HepG2 (cell line): Measurements from ENCODE around the gene PRDX2. TPM values are rescaled to one million over a fixed set of nuclear protein-coding genes. Genes with fewer than 3 reads are reported as not detected.

Experiments
- ATM ChIP-seq: fragments of 450-650 bp; IDR thresholded peaks from 2 replicates; pipeline ENCODE4 v1.7.1; 2017; ENCODE audit warnings: mild to moderate bottlenecking, borderline replicate concordance
- FOXK1 ChIP-seq: sonication (generic); formaldehyde crosslinking; IDR thresholded peaks from 2 replicates; pipeline ENCODE4 v1.4.0; 2020; ENCODE audit warnings: low read depth, missing genetic modification reagents, borderline replicate concordance
- KIAA2018 ChIP-seq: sonication (generic); formaldehyde crosslinking; IDR thresholded peaks from 2 replicates; pipeline ENCODE4 v1.5.0; 2020; ENCODE audit warnings: mild to moderate bottlenecking, missing genetic modification reagents, borderline replicate concordance
- PBX2 ChIP-seq: IDR thresholded peaks from 2 replicates; pipeline ENCODE4 v1.6.1; 2016; ENCODE audit warnings: control low read depth
- SMC3 ChIP-seq: IDR thresholded peaks from 2 replicates; pipeline ENCODE4 v1.6.1; 2011; ENCODE audit warnings: low read length, improper control_type of control experiment
- SRY ChIP-seq: sonication (generic); formaldehyde crosslinking; IDR thresholded peaks from 2 replicates; pipeline ENCODE4 v1.8.0; 2022; ENCODE audit warnings: mild to moderate bottlenecking, missing genetic modification reagents
- TEF ChIP-seq: sonication (generic); formaldehyde crosslinking; IDR thresholded peaks from 2 replicates; pipeline ENCODE4 v1.5.0; 2020; ENCODE audit warnings: missing genetic modification reagents
- THRA ChIP-seq: sonication (generic); formaldehyde crosslinking; IDR thresholded peaks from 2 replicates; pipeline ENCODE4 v1.4.0; 2020; ENCODE audit warnings: missing genetic modification reagents, borderline replicate concordance
- ZBTB39 ChIP-seq: sonication (generic); formaldehyde crosslinking; IDR thresholded peaks from 2 replicates; pipeline ENCODE4 v1.5.0; 2020; ENCODE audit warnings: missing genetic modification reagents
- ZBTB43 ChIP-seq: sonication (generic); formaldehyde crosslinking; conservative IDR thresholded peaks from 2 replicates; pipeline ENCODE4 v1.4.0; 2020; ENCODE audit warnings: missing genetic modification reagents
- ZIK1 ChIP-seq: sonication (generic); formaldehyde crosslinking; IDR thresholded peaks from 2 replicates; pipeline ENCODE4 v1.5.0; 2020; ENCODE audit warnings: mild to moderate bottlenecking, low read depth, missing genetic modification reagents, borderline replicate concordance
- ZNF34 ChIP-seq: sonication (generic); formaldehyde crosslinking; IDR thresholded peaks from 2 replicates; pipeline ENCODE4 v1.4.0; 2020; ENCODE audit warnings: mild to moderate bottlenecking, missing genetic modification reagents, borderline replicate concordance
- polyA plus RNA-seq, 8 experiments: library from polyadenylated mRNA; depleted of rRNA in 3 of 8; stranded (reverse) in 7 of 8; unstranded in 1 of 8; fragments of >200 nt; fragmentation: Illumina TruSeq in 4 of 8; extraction: Trizol in 4 of 8; gene quantifications; 2 replicates each; pipeline versions ENCODE4 v1.2.1 to v1.2.3, GENCODE V29; 2011 to 2016; ENCODE audit warnings: low read depth in 4 of 8, missing spikeins in 1 of 8, mixed read lengths in 1 of 8; ENCODE audit not compliant: insufficient read depth in 1 of 8
- total RNA-seq, 5 experiments: library from RNA; depleted of rRNA; stranded (reverse); fragments of >200 nt; fragmentation: Illumina TruSeq; extraction: Trizol; gene quantifications; 2 replicates each; pipeline ENCODE4 v1.2.3, GENCODE V29; 2016; ENCODE audit warnings: low read depth in 1 of 5

The PRDX2 gene
- total and polyA plus RNA-seq, 2 of the 13 experiments (the other 11 are each of a cell fraction or from before 2014, with no cell fraction given): 218 to 381 TPM

- TF ChIP-seq THRA (CRISPR knock-in tag) (no peak), ZBTB43 (CRISPR knock-in tag) (no peak), FOXK1 (no peak), ZBTB39 (CRISPR knock-in tag) (no peak), SRY (CRISPR knock-in tag) (no peak), ZIK1 (CRISPR knock-in tag) (no peak), TEF (no peak), KIAA2018 (CRISPR knock-in tag) (no peak), ZNF34 (CRISPR knock-in tag) (no peak), PBX2 (CRISPR knock-in tag) (no peak), ATM (no peak), SMC3 (no peak)
Observed at GRCh38 chr19:12782424-12783290, 18.9 kb downstream of the PRDX2 start (continued).
